ENCODE measurements around the gene FRMPD1. TPM values are rescaled to one million over a fixed set of nuclear protein-coding genes. Genes with fewer than 3 reads are reported as not detected.

Gene FRMPD1
- total and polyA plus RNA-seq, 3 experiments from 2014 or later, result not detected

GRCh38 chr9:37787059-37787458 is 136.3 kb downstream of the FRMPD1 start:
- DNase-seq, result peak in 1 of 5 donors; percentile 46
- POLR2A ChIA-PET, result no interaction called here
- no peak overlapping the region for H3K27ac Mint-ChIP-seq

GRCh38 chr9:37788332-37788731 is 137.6 kb downstream of the FRMPD1 start:
- POLR2A ChIA-PET, result no interaction called here
- Mint-ChIP-seq H3K27me3 (peaks cover 2 to 7% of the 10 kb centered on the region in 2 donors), H3K9me3 (no peaks in the 10 kb centered on the region), H3K4me1 (peaks cover 17 to 26% (median 22%) of the 10 kb centered on the region in 3 donors), H3K27ac (peak overlapping the region in 1 of 8 donors; percentile 38), H3K36me3 (peaks cover 0 to 12% (median 2%) of the 10 kb centered on the region in 3 donors), H3K4me3 (peak overlapping the region in 4 of 7 donors; percentile 14 to 39 (median 24))
- no peaks in the 10 kb centered on the region for H3K27me3 ChIP-seq (ENCODE audit: insufficient read depth, low read length, poor library complexity, severe bottlenecking)
- H3K4me3 ChIP-seq (ENCODE audit: low read length), result no peak overlapping the region
- DNase-seq, result no peak
- CTCF ChIA-PET, result interaction anchor here (0.7 kb wide), 1 partner anchor 10 kb away, joined by 3 read pairs; no protein-coding TSS in a partner anchor
- H3K4me1 ChIP-seq (ENCODE audit: insufficient read depth, low read length), result peaks cover 10% of the 10 kb centered on the region
- no peaks in the 10 kb centered on the region for H3K9me3 ChIP-seq (ENCODE audit: low read length)
- no peaks in the 10 kb centered on the region for H3K36me3 ChIP-seq (ENCODE audit: insufficient read depth, low read length)
- no peak overlapping the region for H3K27ac ChIP-seq (ENCODE audit: low read depth, low read length)

More at GRCh38 chr9:37787059-37787458, 136.3 kb downstream of the FRMPD1 start:
- Histone ChIP-seq H3K4me1 (ENCODE audit: insufficient read depth, low read length) (peaks cover 22% of the 10 kb centered on the region), H3K9me3 (ENCODE audit: low read length) (no peaks in the 10 kb centered on the region), H3K36me3 (ENCODE audit: insufficient read depth, low read length) (peaks cover 10% of the 10 kb centered on the region), H3K4me3 (ENCODE audit: low read length) (no peak overlapping the region), H3K27me3 (ENCODE audit: insufficient read depth, low read length, poor library complexity, severe bottlenecking) (no peaks in the 10 kb centered on the region), H3K27ac (ENCODE audit: low read depth, low read length) (no peak overlapping the region)
- Mint-ChIP-seq H3K4me1 (peaks cover 28 to 38% (median 35%) of the 10 kb centered on the region in 3 donors), H3K36me3 (peaks cover 0 to 23% (median 7%) of the 10 kb centered on the region in 3 donors), H3K27me3 (peaks cover 2 to 7% of the 10 kb centered on the region in 2 donors), H3K9me3 (no peaks in the 10 kb centered on the region), H3K4me3 (peak overlapping the region in 1 of 7 donors; percentile 18)
- CTCF ChIA-PET, result no interaction called here

- POLR2A ChIA-PET, result no interaction called here
- no peak overlapping the region for H3K27ac ChIP-seq (ENCODE audit: low read depth, low read length)
- no peaks in the 10 kb centered on the region for H3K9me3 ChIP-seq (ENCODE audit: low read length)
- no peak overlapping the region for H3K4me3 ChIP-seq (ENCODE audit: low read length)
- no peaks in the 10 kb centered on the region for H3K27me3 ChIP-seq (ENCODE audit: insufficient read depth, low read length, poor library complexity, severe bottlenecking)
- H3K27ac Mint-ChIP-seq, result no peak overlapping the region
- H3K36me3 Mint-ChIP-seq, result peaks cover 0 to 4% (median 2%) of the 10 kb centered on the region in 3 donors
- no peak for DNase-seq
- no peaks in the 10 kb centered on the region for H3K4me1 ChIP-seq (ENCODE audit: insufficient read depth, low read length)
- CTCF ChIA-PET, result no interaction called here
- H3K9me3 Mint-ChIP-seq, result no peaks in the 10 kb centered on the region
- no peaks in the 10 kb centered on the region for H3K36me3 ChIP-seq (ENCODE audit: insufficient read depth, low read length)
- peak overlapping the region in 1 of 7 donors; percentile 24 for H3K4me3 Mint-ChIP-seq
- peaks cover 5 to 8% (median 6%) of the 10 kb centered on the region in 3 donors for H3K4me1 Mint-ChIP-seq
- H3K27me3 Mint-ChIP-seq, result peaks cover 2 to 7% of the 10 kb centered on the region in 2 donors
Observed at GRCh38 chr9:37790096-37790495, 139.3 kb downstream of the FRMPD1 start.

GRCh38 chr9:37792122-37792521 is 141.4 kb downstream of the FRMPD1 start:
- H3K27me3 ChIP-seq (ENCODE audit: insufficient read depth, low read length, poor library complexity, severe bottlenecking), result no peaks in the 10 kb centered on the region
- no peak for DNase-seq
- no peaks in the 10 kb centered on the region for H3K4me1 Mint-ChIP-seq
- H3K36me3 Mint-ChIP-seq, result peaks cover 0 to 4% (median 0%) of the 10 kb centered on the region in 3 donors
- no peak overlapping the region for H3K4me3 ChIP-seq (ENCODE audit: low read length)
- H3K27ac ChIP-seq (ENCODE audit: low read depth, low read length), result no peak overlapping the region
- H3K4me1 ChIP-seq (ENCODE audit: insufficient read depth, low read length), result no peaks in the 10 kb centered on the region
- ChIA-PET CTCF (no interaction called here), POLR2A (no interaction called here)
- peaks cover 2 to 7% of the 10 kb centered on the region in 2 donors for H3K27me3 Mint-ChIP-seq
- no peak overlapping the region for H3K4me3 Mint-ChIP-seq
- no peaks in the 10 kb centered on the region for H3K9me3 Mint-ChIP-seq
- no peaks in the 10 kb centered on the region for H3K9me3 ChIP-seq (ENCODE audit: low read length)
- H3K27ac Mint-ChIP-seq, result no peak overlapping the region
- no peaks in the 10 kb centered on the region for H3K36me3 ChIP-seq (ENCODE audit: insufficient read depth, low read length)

- POLR2A ChIA-PET, result no interaction called here
- no peak overlapping the region for H3K27ac Mint-ChIP-seq
Observed at GRCh38 chr9:37796232-37796631, 145.5 kb downstream of the FRMPD1 start.

More at GRCh38 chr9:37796232-37796631, 145.5 kb downstream of the FRMPD1 start:
- no peaks in the 10 kb centered on the region for H3K9me3 Mint-ChIP-seq
- H3K4me1 Mint-ChIP-seq, result peaks cover 9 to 12% (median 12%) of the 10 kb centered on the region in 3 donors
- Histone ChIP-seq H3K9me3 (ENCODE audit: low read length) (no peaks in the 10 kb centered on the region), H3K4me3 (ENCODE audit: low read length) (no peak overlapping the region), H3K27ac (ENCODE audit: low read depth, low read length) (no peak overlapping the region), H3K27me3 (ENCODE audit: insufficient read depth, low read length, poor library complexity, severe bottlenecking) (no peaks in the 10 kb centered on the region), H3K36me3 (ENCODE audit: insufficient read depth, low read length) (no peaks in the 10 kb centered on the region), H3K4me1 (ENCODE audit: insufficient read depth, low read length) (peaks cover 11% of the 10 kb centered on the region)
- H3K4me3 Mint-ChIP-seq, result no peak overlapping the region
- no peak for DNase-seq
- CTCF ChIA-PET, result no interaction called here
- peaks cover 0 to 5% (median 1%) of the 10 kb centered on the region in 3 donors for H3K36me3 Mint-ChIP-seq
- no peaks in the 10 kb centered on the region for H3K27me3 Mint-ChIP-seq

Other genes with a start within 250 kb of the FRMPD1 start
- gene GRHPR, start 228.3 kb upstream of the FRMPD1 start, total RNA-seq, result 10 to 100 TPM; 87.4 to 94.1 TPM
- 77.4 TPM for gene GRHPR, start 228.3 kb upstream of the FRMPD1 start, polyA plus RNA-seq
- 1 to 10 TPM; 7.0 to 7.9 TPM for gene ZBTB5, start 185.5 kb upstream of the FRMPD1 start, total RNA-seq
- gene ZBTB5, start 185.5 kb upstream of the FRMPD1 start, polyA plus RNA-seq, result 0.81 TPM
- 10 to 100 TPM; 82.5 to 84.6 TPM for gene POLR1E, start 165.0 kb upstream of the FRMPD1 start, total RNA-seq
- 21.4 TPM for gene POLR1E, start 165.0 kb upstream of the FRMPD1 start, polyA plus RNA-seq
- 1 to 10 TPM; 2.3 to 2.8 TPM for gene FBXO10, start 74.6 kb upstream of the FRMPD1 start, total RNA-seq
- 0.82 TPM for gene FBXO10, start 74.6 kb upstream of the FRMPD1 start, polyA plus RNA-seq
- 100 to 1,000 TPM; 222 to 227 TPM for gene TOMM5, start 58.4 kb upstream of the FRMPD1 start, total RNA-seq
- gene TOMM5, start 58.4 kb upstream of the FRMPD1 start, polyA plus RNA-seq, result 200 TPM
- 10 to 100 TPM; 10.0 to 12.0 TPM for gene TRMT10B, start 102.9 kb downstream of the FRMPD1 start, total RNA-seq
- gene TRMT10B, start 102.9 kb downstream of the FRMPD1 start, polyA plus RNA-seq, result 16.2 TPM
- gene EXOSC3, start 134.1 kb downstream of the FRMPD1 start, total RNA-seq, result 100 to 1,000 TPM; 107 to 112 TPM
- gene EXOSC3, start 134.1 kb downstream of the FRMPD1 start, polyA plus RNA-seq, result 23.8 TPM
- 10 to 100 TPM; 14.9 to 15.1 TPM for gene DCAF10, start 149.8 kb downstream of the FRMPD1 start, total RNA-seq
- gene DCAF10, start 149.8 kb downstream of the FRMPD1 start, polyA plus RNA-seq, result 27.2 TPM

All from CD8-positive, alpha-beta memory T cell (primary cell).